Common myeloid progenitor, CD34-positive (primary cell): ENCODE results near the gene RAB3B.
A peak's percentile ranks its signal among the peaks of the same experiment; 100 is the strongest.
"Not testable (repeated sequence)": the region's sequence is repeated elsewhere in the genome, so short reads cannot be mapped to it uniquely, and the experiment has no call there.

Experiments used
- CTCF ChIA-PET: fragments of 350-600 bp; sonication (Branson Sonifier 250); formaldehyde crosslinking; loops from one replicate; lab custom pipeline; 2021; ENCODE audit warnings: antibody characterized with exemption; lab: Charles Lee
- POLR2A ChIA-PET: fragments of 350-600 bp; sonication (Branson Sonifier 250); formaldehyde crosslinking; loops from one replicate; lab custom pipeline; 2021; ENCODE audit warnings: antibody characterized with exemption; lab: Charles Lee
- DNase-seq, 3 donors: peaks; one replicate each; pipeline versions ENCODE4 v3.0.0 to v3.0.0-alpha.2; 2013
- H3K27ac ChIP-seq, 2 experiments: 1 replicate in 1 of 2; 2 replicates in 1 of 2; pipeline ENCODE4 v1.7.0; 2013; ENCODE audit warnings: inconsistent platforms in 2 of 2, low read length in 2 of 2, mild to moderate bottlenecking in 2 of 2, low read depth in 1 of 2, moderate library complexity in 1 of 2; ENCODE audit not compliant: severe bottlenecking in 2 of 2, insufficient read depth in 1 of 2, poor library complexity in 1 of 2
- H3K27me3 ChIP-seq, 5 experiments: replicated peaks in 2 of 5; 1 replicate in 3 of 5; 2 replicates in 2 of 5; pipeline versions ENCODE4 v1.6.1 to v1.7.0; 2013; ENCODE audit warnings: low read length in 4 of 5, mild to moderate bottlenecking in 2 of 5, moderate library complexity in 2 of 5, inconsistent platforms in 1 of 5; ENCODE audit not compliant: insufficient read depth in 5 of 5, control insufficient read depth in 4 of 5
- H3K36me3 ChIP-seq, 4 experiments: 1 replicate in 2 of 4; 2 replicates in 2 of 4; pipeline versions ENCODE4 v1.6.1 to v1.7.0; 2013; ENCODE audit warnings: low read length in 3 of 4, control low read depth in 1 of 4, mild to moderate bottlenecking in 1 of 4; ENCODE audit not compliant: control insufficient read depth in 4 of 4, insufficient read depth in 4 of 4
- H3K4me1 ChIP-seq, 4 experiments: 1 replicate in 3 of 4; 2 replicates in 1 of 4; pipeline versions ENCODE4 v1.6.1 to v1.7.1; 2013; ENCODE audit warnings: low read length in 3 of 4, mild to moderate bottlenecking in 3 of 4, control low read depth in 1 of 4, inconsistent platforms in 1 of 4, moderate library complexity in 1 of 4; ENCODE audit not compliant: control insufficient read depth in 4 of 4, insufficient read depth in 4 of 4; ENCODE audit errors: control extremely low read depth in 1 of 4
- H3K4me3 ChIP-seq, 7 experiments: 1 replicate in 4 of 7; 2 replicates in 3 of 7; pipeline versions ENCODE4 v1.5.1 to v1.7.0; 2013; ENCODE audit warnings: mild to moderate bottlenecking in 7 of 7, low read length in 6 of 7, moderate library complexity in 6 of 7, inconsistent platforms in 2 of 7, low read depth in 2 of 7, control low read depth in 1 of 7; ENCODE audit not compliant: insufficient read depth in 4 of 7, control insufficient read depth in 1 of 7; ENCODE audit errors: extremely low read depth in 1 of 7
- H3K9me3 ChIP-seq, 5 experiments: 1 replicate in 4 of 5; 2 replicates in 1 of 5; pipeline versions ENCODE4 v1.6.1 to v1.7.1; 2013; ENCODE audit warnings: low read length in 4 of 5, mild to moderate bottlenecking in 2 of 5, inconsistent platforms in 1 of 5, low read depth in 1 of 5, moderate library complexity in 1 of 5; ENCODE audit not compliant: control insufficient read depth in 4 of 5, insufficient read depth in 2 of 5; ENCODE audit errors: control extremely low read depth in 1 of 5
- WGBS: methylation state at CpG from one replicate; pipeline ENCODE4 v1.1.5; 2013; ENCODE audit not compliant: insufficient coverage; 5-methylcytosine and 5-hydroxymethylcytosine counted together

Gene RAB3B

GRCh38 chr1:51877434-51878307 lies 112.8 kb downstream of the RAB3B start:
- H3K4me1 ChIP-seq = peaks cover 18 to 43% (median 25%) of the 10 kb centered on the region in 4 experiments
- ChIA-PET POLR2A (interaction anchor here (1.0 to 1.3 kb wide), 2 partner anchors 13 to 14 kb away, joined by 4 to 6 read pairs; no protein-coding TSS in a partner anchor), CTCF (interaction anchor here (0.6 to 1.0 kb wide), 3 partner anchors 15 to 103 kb away, joined by 3 read pairs; no protein-coding TSS in a partner anchor)
- H3K4me3 ChIP-seq = peak overlapping the region; percentile 87 to 100 (median 95)
- WGBS = 15% methylated on average over 14 of the region's 21 CpGs
- peak overlapping the region; percentile 98 to 99 for H3K27ac ChIP-seq
- peaks cover 0 to 13% (median 1%) of the 10 kb centered on the region in 4 experiments for H3K36me3 ChIP-seq
- no peaks in the 10 kb centered on the region for H3K9me3 ChIP-seq
- H3K27me3 ChIP-seq = peaks cover 0 to 2% (median 0%) of the 10 kb centered on the region in 5 experiments
- peak in 2 of 3 donors; percentile 17 to 28 for DNase-seq

- ChIA-PET POLR2A (no interaction called here), CTCF (interaction anchor here (0.7 to 1.3 kb wide), 3 partner anchors 17 to 332 kb away, joined by 3 to 4 read pairs (median 3); no protein-coding TSS in a partner anchor)
- Histone ChIP-seq H3K9me3 (no peaks in the 10 kb centered on the region), H3K27me3 (no peaks in the 10 kb centered on the region), H3K36me3 (peaks cover 0 to 13% (median 2%) of the 10 kb centered on the region in 4 experiments), H3K4me1 (peaks cover 18 to 43% (median 25%) of the 10 kb centered on the region in 4 experiments), H3K27ac (peak overlapping the region; percentile 55 to 99), H3K4me3 (peak overlapping the region in 4 of 7 experiments; percentile 6 to 59 (median 58))
- no peak for DNase-seq
Measured at GRCh38 chr1:51875836-51876235, 114.7 kb downstream of the RAB3B start.

GRCh38 chr1:51875291-51875772 lies 115.2 kb downstream of the RAB3B start:
- peaks cover 0 to 13% (median 3%) of the 10 kb centered on the region in 4 experiments for H3K36me3 ChIP-seq
- peak; percentile 29 to 69 (median 63) for DNase-seq
- CTCF ChIA-PET = interaction anchor here (0.7 to 1.3 kb wide), 3 partner anchors 16 to 332 kb away, joined by 3 to 4 read pairs (median 3); no protein-coding TSS in a partner anchor
- 11% methylated on average over 3 of the region's 6 CpGs for WGBS
- POLR2A ChIA-PET = no interaction called here
- H3K27me3 ChIP-seq = no peaks in the 10 kb centered on the region
- H3K4me1 ChIP-seq = peaks cover 18 to 43% (median 25%) of the 10 kb centered on the region in 4 experiments
- H3K4me3 ChIP-seq = peak overlapping the region in 4 of 7 experiments; percentile 6 to 59 (median 58)
- H3K27ac ChIP-seq = peak overlapping the region; percentile 55 to 99
- H3K9me3 ChIP-seq = no peaks in the 10 kb centered on the region

DNA sequence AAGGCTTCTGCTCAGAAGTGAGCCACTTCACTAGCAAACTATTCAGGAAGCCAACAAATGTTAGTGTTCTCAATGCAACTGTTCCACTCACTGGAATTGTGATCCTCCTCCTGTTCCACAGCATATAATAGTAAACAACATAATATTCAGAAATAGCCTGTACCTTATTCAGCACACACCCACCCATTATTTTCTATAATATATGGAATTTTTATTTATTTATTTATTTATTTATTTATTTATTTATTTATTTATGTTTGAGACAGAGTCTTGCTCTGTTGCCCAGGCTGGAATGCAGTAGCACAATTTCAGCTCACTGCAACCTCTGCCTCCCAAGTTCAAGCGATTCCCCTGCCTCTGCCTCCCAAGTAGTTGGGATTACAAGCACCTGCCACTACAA lies 117.2 kb downstream of the RAB3B start:
- H3K27ac ChIP-seq, DNase-seq, POLR2A ChIA-PET, H3K9me3 ChIP-seq, H3K27me3 ChIP-seq, H3K4me3 ChIP-seq, CTCF ChIA-PET: not testable (repeated sequence)
- 100% methylated on average over 1 of the region's 1 CpG for WGBS
- peaks cover 2 to 21% (median 4%) of the 10 kb centered on the region in 4 experiments for H3K36me3 ChIP-seq
- peaks cover 15 to 35% (median 19%) of the 10 kb centered on the region in 4 experiments for H3K4me1 ChIP-seq

GRCh38 chr1:51871351-51871975 lies 119.0 kb downstream of the RAB3B start:
- H3K4me1 ChIP-seq = peaks cover 6 to 19% (median 13%) of the 10 kb centered on the region in 4 experiments
- H3K4me3 ChIP-seq = no peak overlapping the region
- H3K27ac ChIP-seq = no peak overlapping the region
- POLR2A ChIA-PET = no interaction called here
- CTCF ChIA-PET = no interaction called here
- no peaks in the 10 kb centered on the region for H3K9me3 ChIP-seq
- no peak for DNase-seq
- no peaks in the 10 kb centered on the region for H3K27me3 ChIP-seq
- WGBS = 100% methylated on average over 5 of the region's 6 CpGs
- H3K36me3 ChIP-seq = peaks cover 2 to 21% (median 4%) of the 10 kb centered on the region in 4 experiments

GRCh38 chr1:51870603-51871350 lies 119.7 kb downstream of the RAB3B start:
- CTCF ChIA-PET = no interaction called here

More at GRCh38 chr1:51870603-51871350, 119.7 kb downstream of the RAB3B start:
- no peaks in the 10 kb centered on the region for H3K9me3 ChIP-seq
- 100% methylated on average over 4 of the region's 7 CpGs for WGBS
- peaks cover 0 to 12% (median 8%) of the 10 kb centered on the region in 4 experiments for H3K4me1 ChIP-seq
- no peak overlapping the region for H3K4me3 ChIP-seq
- DNase-seq = no peak
- peaks cover 2 to 21% (median 4%) of the 10 kb centered on the region in 4 experiments for H3K36me3 ChIP-seq
- H3K27ac ChIP-seq = no peak overlapping the region
- H3K27me3 ChIP-seq = no peaks in the 10 kb centered on the region
- POLR2A ChIA-PET = no interaction called here
